HepG2 (cell line): ENCODE measurements around the gene SPPL2B. TPM values are rescaled to one million over a fixed set of nuclear protein-coding genes. Genes with fewer than 3 reads are reported as not detected.

Experiments used
- CCAR2 ChIP-seq: fragments of 200-400 bp; formaldehyde crosslinking; optimal IDR thresholded peaks from 2 replicates; pipeline ENCODE3; 2018; ENCODE audit warnings: low read depth, mild to moderate bottlenecking, low read length, moderate library complexity
- ELF3 ChIP-seq: IDR thresholded peaks from 2 replicates; pipeline ENCODE4 v1.6.1; 2016; ENCODE audit warnings: missing genetic modification reagents, missing compliant biosample characterization
- ERF ChIP-seq: IDR thresholded peaks from 2 replicates; pipeline ENCODE4 v1.6.1; 2018; ENCODE audit warnings: missing biosample characterization, missing genetic modification reagents
- ESRRA ChIP-seq: sonication (generic); formaldehyde crosslinking; IDR thresholded peaks from 2 replicates; pipeline ENCODE4 v1.5.1; 2020; ENCODE audit warnings: mild to moderate bottlenecking, low read depth, missing genetic modification reagents
- IKZF4 ChIP-seq: sonication (generic); formaldehyde crosslinking; IDR thresholded peaks from 2 replicates; pipeline ENCODE4 v1.5.1; 2020; ENCODE audit warnings: borderline replicate concordance, mild to moderate bottlenecking, low read depth, missing genetic modification reagents; ENCODE audit errors: not compliant biosample characterization
- JUNB ChIP-seq: sonication (generic); formaldehyde crosslinking; IDR thresholded peaks from 2 replicates; pipeline ENCODE4 v1.8.0; 2022; ENCODE audit warnings: missing genetic modification reagents, mild to moderate bottlenecking, borderline replicate concordance
- KDM5B ChIP-seq: sonication (generic); formaldehyde crosslinking; IDR thresholded peaks from 2 replicates; pipeline ENCODE4 v1.4.0; 2020; ENCODE audit warnings: missing genetic modification reagents, mild to moderate bottlenecking, borderline replicate concordance
- KDM6A ChIP-seq: IDR thresholded peaks from 2 replicates; pipeline ENCODE4 v1.6.1; 2016; ENCODE audit warnings: low read depth
- MLLT10 ChIP-seq: sonication (generic); formaldehyde crosslinking; IDR thresholded peaks from 2 replicates; pipeline ENCODE4 v1.4.0; 2020; ENCODE audit warnings: missing genetic modification reagents
- NR2F1 ChIP-seq, 2 experiments: fragments of 450-650 bp in 1 of 2; formaldehyde crosslinking in 1 of 2; IDR thresholded peaks; 2 replicates each; pipeline versions ENCODE4 v1.5.0 to v1.6.1; 2016 to 2020; ENCODE audit warnings: mild to moderate bottlenecking in 1 of 2, missing compliant biosample characterization in 1 of 2, missing genetic modification reagents in 1 of 2, moderate library complexity in 1 of 2
- RBFOX2 ChIP-seq: fragments of 200-400 bp; formaldehyde crosslinking; IDR thresholded peaks from 2 replicates; pipeline ENCODE4 v1.6.1; 2017; ENCODE audit warnings: low read depth, mild to moderate bottlenecking, low read length
- REL ChIP-seq: sonication (generic); formaldehyde crosslinking; conservative IDR thresholded peaks from 2 replicates; pipeline ENCODE4 v1.8.0; 2022; ENCODE audit warnings: mild to moderate bottlenecking, missing genetic modification reagents, moderate library complexity
- RXRB ChIP-seq: IDR thresholded peaks from 2 replicates; pipeline ENCODE4 v1.6.1; 2016; ENCODE audit warnings: borderline replicate concordance, missing genetic modification reagents, missing compliant biosample characterization
- SMARCE1 ChIP-seq: fragments of 450-650 bp; IDR thresholded peaks from 2 replicates; pipeline ENCODE4 v1.6.1; 2017; ENCODE audit warnings: borderline replicate concordance
- YEATS4 ChIP-seq: sonication (generic); formaldehyde crosslinking; IDR thresholded peaks from 2 replicates; pipeline ENCODE4 v1.4.0; 2020; ENCODE audit warnings: missing genetic modification reagents, borderline replicate concordance
- ZBTB14 ChIP-seq: sonication (generic); formaldehyde crosslinking; IDR thresholded peaks from 2 replicates; pipeline ENCODE4 v1.4.0; 2020; ENCODE audit warnings: missing genetic modification reagents
- ZNF326 ChIP-seq: sonication (generic); formaldehyde crosslinking; IDR thresholded peaks from 2 replicates; pipeline ENCODE4 v1.4.0; 2020; ENCODE audit warnings: missing genetic modification reagents, borderline replicate concordance
- polyA plus RNA-seq, 8 experiments: library from polyadenylated mRNA; depleted of rRNA in 3 of 8; stranded (reverse) in 7 of 8; unstranded in 1 of 8; fragments of >200 nt; fragmentation: Illumina TruSeq in 4 of 8; extraction: Trizol in 4 of 8; gene quantifications; 2 replicates each; pipeline versions ENCODE4 v1.2.1 to v1.2.3, GENCODE V29; 2011 to 2016; ENCODE audit warnings: low read depth in 4 of 8, missing spikeins in 1 of 8, mixed read lengths in 1 of 8; ENCODE audit not compliant: insufficient read depth in 1 of 8
- total RNA-seq, 5 experiments: library from RNA; depleted of rRNA; stranded (reverse); fragments of >200 nt; fragmentation: Illumina TruSeq; extraction: Trizol; gene quantifications; 2 replicates each; pipeline ENCODE4 v1.2.3, GENCODE V29; 2016; ENCODE audit warnings: low read depth in 1 of 5
- TF ChIP-seq, protein P1 (sequence below): sonication (generic); formaldehyde crosslinking; IDR thresholded peaks from 2 replicates; pipeline ENCODE4 v1.5.0; 2020; ENCODE audit warnings: mild to moderate bottlenecking, missing genetic modification reagents
- TF ChIP-seq, protein P2 (sequence below): IDR thresholded peaks from 2 replicates; pipeline ENCODE4 v1.6.1; 2016; ENCODE audit warnings: low read depth
- TF ChIP-seq, protein P3 (sequence below): sonication (generic); formaldehyde crosslinking; conservative IDR thresholded peaks from 2 replicates; pipeline ENCODE4 v1.8.0; 2022; ENCODE audit warnings: low read depth, missing genetic modification reagents
- TF ChIP-seq, protein P4 (sequence below): sonication (generic); formaldehyde crosslinking; IDR thresholded peaks from 2 replicates; pipeline ENCODE4 v1.5.0; 2020; ENCODE audit warnings: missing genetic modification reagents, mild to moderate bottlenecking, borderline replicate concordance

Gene SPPL2B
- total and polyA plus RNA-seq, 2 of the 13 experiments (the other 11 are each of a cell fraction or from before 2014, with no cell fraction given), result 14.9 to 15.2 TPM

GRCh38 chr19:2328401-2329148 lies at the start of gene SPPL2B, which contains the start of gene LSM7 (continued):
- no peak for TF ChIP-seq SMARCE1
- TF ChIP-seq CCAR2, result no peak
- TF ChIP-seq IKZF4 (CRISPR knock-in tag), result peak; percentile 65
- no peak for TF ChIP-seq KDM6A (CRISPR knock-in tag)
- no peak; the same call in 1 of the 2 replicates for TF ChIP-seq KDM5B
- TF ChIP-seq ZNF326, result no peak
- TF ChIP-seq NR2F1 (CRISPR knock-in tag; IDR thresholded peaks at IDR 0.05), result peak; percentile 39 to 61; a peak in 2 of 4 replicates
- peak; percentile 45; the same call in 1 of the 2 replicates for TF ChIP-seq RXRB (CRISPR knock-in tag)
- TF ChIP-seq RBFOX2, result peak; percentile 95
- TF ChIP-seq JUNB (CRISPR knock-in tag), result no peak
- TF ChIP-seq MLLT10 (CRISPR knock-in tag), result no peak
- TF ChIP-seq, protein P1, sequence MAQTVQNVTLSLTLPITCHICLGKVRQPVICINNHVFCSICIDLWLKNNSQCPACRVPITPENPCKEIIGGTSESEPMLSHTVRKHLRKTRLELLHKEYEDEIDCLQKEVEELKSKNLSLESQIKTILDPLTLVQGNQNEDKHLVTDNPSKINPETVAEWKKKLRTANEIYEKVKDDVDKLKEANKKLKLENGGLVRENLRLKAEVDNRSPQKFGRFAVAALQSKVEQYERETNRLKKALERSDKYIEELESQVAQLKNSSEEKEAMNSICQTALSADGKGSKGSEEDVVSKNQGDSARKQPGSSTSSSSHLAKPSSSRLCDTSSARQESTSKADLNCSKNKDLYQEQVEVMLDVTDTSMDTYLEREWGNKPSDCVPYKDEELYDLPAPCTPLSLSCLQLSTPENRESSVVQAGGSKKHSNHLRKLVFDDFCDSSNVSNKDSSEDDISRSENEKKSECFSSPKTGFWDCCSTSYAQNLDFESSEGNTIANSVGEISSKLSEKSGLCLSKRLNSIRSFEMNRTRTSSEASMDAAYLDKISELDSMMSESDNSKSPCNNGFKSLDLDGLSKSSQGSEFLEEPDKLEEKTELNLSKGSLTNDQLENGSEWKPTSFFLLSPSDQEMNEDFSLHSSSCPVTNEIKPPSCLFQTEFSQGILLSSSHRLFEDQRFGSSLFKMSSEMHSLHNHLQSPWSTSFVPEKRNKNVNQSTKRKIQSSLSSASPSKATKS, result no peak
- TF ChIP-seq, protein P2, sequence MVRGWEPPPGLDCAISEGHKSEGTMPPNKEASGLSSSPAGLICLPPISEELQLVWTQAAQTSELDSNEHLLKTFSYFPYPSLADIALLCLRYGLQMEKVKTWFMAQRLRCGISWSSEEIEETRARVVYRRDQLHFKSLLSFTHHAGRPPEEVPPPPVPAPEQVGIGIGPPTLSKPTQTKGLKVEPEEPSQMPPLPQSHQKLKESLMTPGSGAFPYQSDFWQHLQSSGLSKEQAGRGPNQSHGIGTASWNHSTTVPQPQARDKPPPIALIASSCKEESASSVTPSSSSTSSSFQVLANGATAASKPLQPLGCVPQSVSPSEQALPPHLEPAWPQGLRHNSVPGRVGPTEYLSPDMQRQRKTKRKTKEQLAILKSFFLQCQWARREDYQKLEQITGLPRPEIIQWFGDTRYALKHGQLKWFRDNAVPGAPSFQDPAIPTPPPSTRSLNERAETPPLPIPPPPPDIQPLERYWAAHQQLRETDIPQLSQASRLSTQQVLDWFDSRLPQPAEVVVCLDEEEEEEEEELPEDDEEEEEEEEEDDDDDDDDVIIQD (CRISPR knock-in tag), result no peak
- TF ChIP-seq ELF3 (CRISPR knock-in tag), result peak; percentile 39; the same call in 1 of the 2 replicates
- TF ChIP-seq, protein P3, sequence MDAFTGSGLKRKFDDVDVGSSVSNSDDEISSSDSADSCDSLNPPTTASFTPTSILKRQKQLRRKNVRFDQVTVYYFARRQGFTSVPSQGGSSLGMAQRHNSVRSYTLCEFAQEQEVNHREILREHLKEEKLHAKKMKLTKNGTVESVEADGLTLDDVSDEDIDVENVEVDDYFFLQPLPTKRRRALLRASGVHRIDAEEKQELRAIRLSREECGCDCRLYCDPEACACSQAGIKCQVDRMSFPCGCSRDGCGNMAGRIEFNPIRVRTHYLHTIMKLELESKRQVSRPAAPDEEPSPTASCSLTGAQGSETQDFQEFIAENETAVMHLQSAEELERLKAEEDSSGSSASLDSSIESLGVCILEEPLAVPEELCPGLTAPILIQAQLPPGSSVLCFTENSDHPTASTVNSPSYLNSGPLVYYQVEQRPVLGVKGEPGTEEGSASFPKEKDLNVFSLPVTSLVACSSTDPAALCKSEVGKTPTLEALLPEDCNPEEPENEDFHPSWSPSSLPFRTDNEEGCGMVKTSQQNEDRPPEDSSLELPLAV (CRISPR knock-in tag), result no peak
- TF ChIP-seq ESRRA (CRISPR knock-in tag), result peak; percentile 32; the same call in 1 of the 2 replicates
- peak; percentile 27; the same call in 1 of the 2 replicates for TF ChIP-seq ZBTB14 (CRISPR knock-in tag)
- TF ChIP-seq, protein P4, sequence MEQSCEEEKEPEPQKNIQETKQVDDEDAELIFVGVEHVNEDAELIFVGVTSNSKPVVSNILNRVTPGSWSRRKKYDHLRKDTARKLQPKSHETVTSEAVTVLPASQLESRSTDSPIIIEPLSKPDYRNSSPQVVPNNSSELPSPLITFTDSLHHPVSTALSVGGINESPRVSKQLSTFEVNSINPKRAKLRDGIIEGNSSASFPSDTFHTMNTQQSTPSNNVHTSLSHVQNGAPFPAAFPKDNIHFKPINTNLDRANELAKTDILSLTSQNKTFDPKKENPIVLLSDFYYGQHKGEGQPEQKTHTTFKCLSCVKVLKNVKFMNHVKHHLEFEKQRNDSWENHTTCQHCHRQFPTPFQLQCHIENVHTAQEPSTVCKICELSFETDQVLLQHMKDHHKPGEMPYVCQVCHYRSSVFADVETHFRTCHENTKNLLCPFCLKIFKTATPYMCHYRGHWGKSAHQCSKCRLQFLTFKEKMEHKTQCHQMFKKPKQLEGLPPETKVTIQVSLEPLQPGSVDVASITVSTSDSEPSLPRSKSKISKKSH (CRISPR knock-in tag), result no peak
- TF ChIP-seq ERF (CRISPR knock-in tag), result peak; percentile 60; the same call in 1 of the 2 replicates
- peak; percentile 84 for TF ChIP-seq YEATS4 (CRISPR knock-in tag)
- no peak for TF ChIP-seq REL (CRISPR knock-in tag)
